Measurements from ENCODE around the gene CPEB1. TPM values are rescaled to one million over a fixed set of nuclear protein-coding genes. Genes with fewer than 3 reads are reported as not detected.

Gene CPEB1
- total and polyA plus RNA-seq, 2 of the 13 experiments (the other 11 are each of a cell fraction or from before 2014, with no cell fraction given): 0.03 to 0.07 TPM

GRCh38 chr15:82535566-82536408 is 111.4 kb downstream of the CPEB1 start:
- ATAC-seq: peak; percentile 35
- H3K27me3 ChIP-seq (ENCODE audit: control insufficient read depth in 1 of 2, insufficient read depth in 2 of 2, low read length in 2 of 2): peaks cover 0 to 3% of the 10 kb centered on the region in 2 experiments; a peak in 1 of 5 replicates
- no peaks in the 10 kb centered on the region for H3K9me3 ChIP-seq (ENCODE audit: low read length)
- peak overlapping the region; percentile 29 for H3K27ac ChIP-seq (ENCODE audit: extremely low read length, insufficient read depth, low read length)
- peak; percentile 58 for DNase-seq (ENCODE audit: low spot score)
- in situ Hi-C loops (cut with HindIII; ENCODE audit: extremely low pct_ligation_motif_present, low pct_unique_long_range_greater_than_20kb): no loop called here
- POLR2A ChIA-PET: interaction anchor here (1.8 kb wide), 1 partner anchor 215 kb away, joined by 4 read pairs; no protein-coding TSS in a partner anchor
- no TSS peak for BruUV-seq (replicated peaks)
- CTCF ChIA-PET (ENCODE audit: low intra/inter-chr PET ratio, low total read pairs): no interaction called here
- H3K79me2 ChIP-seq (ENCODE audit: insufficient read depth, low read length): peaks cover 26% of the 10 kb centered on the region
- no peak overlapping the region for H2AFZ ChIP-seq (ENCODE audit: low read length)
- peaks cover 36% of the 10 kb centered on the region for H3K4me1 ChIP-seq (ENCODE audit: insufficient read depth, low read length)
- no peak overlapping the region for H3K9ac ChIP-seq (ENCODE audit: insufficient read depth, low read depth, low read length)
- WGBS (ENCODE audit: low lambda C conversion rate): 70% methylated on average over 9 of the region's 9 CpGs
- intact Hi-C loops (cut with micrococcal nuclease; ENCODE audit: unreplicated experiment): no loop called here
- peak overlapping the region; percentile 23; the same call in 1 of the 2 replicates for H3K4me2 ChIP-seq (ENCODE audit: low read depth, low read length)
- H4K20me1 ChIP-seq (ENCODE audit: insufficient read depth, low read length): peaks cover 44% of the 10 kb centered on the region
- H3K4me3 ChIP-seq (replicated peaks in 1 of 3; ENCODE audit: insufficient read depth in 1 of 3, low read depth in 2 of 3, low read length in 3 of 3): no peak overlapping the region
- peaks cover 18 to 47% of the 10 kb centered on the region in 2 experiments for H3K36me3 ChIP-seq (replicated peaks in 1 of 2; ENCODE audit: control insufficient read depth in 1 of 2, insufficient read depth in 2 of 2, low read length in 2 of 2)
- peak; percentile 70 for FAIRE-seq
- TF ChIP-seq, protein P1, sequence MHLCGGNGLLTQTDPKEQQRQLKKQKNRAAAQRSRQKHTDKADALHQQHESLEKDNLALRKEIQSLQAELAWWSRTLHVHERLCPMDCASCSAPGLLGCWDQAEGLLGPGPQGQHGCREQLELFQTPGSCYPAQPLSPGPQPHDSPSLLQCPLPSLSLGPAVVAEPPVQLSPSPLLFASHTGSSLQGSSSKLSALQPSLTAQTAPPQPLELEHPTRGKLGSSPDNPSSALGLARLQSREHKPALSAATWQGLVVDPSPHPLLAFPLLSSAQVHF (CRISPR knock-in tag; IDR thresholded peaks at IDR 0.05): no peak
- TF ChIP-seq, protein P2, sequence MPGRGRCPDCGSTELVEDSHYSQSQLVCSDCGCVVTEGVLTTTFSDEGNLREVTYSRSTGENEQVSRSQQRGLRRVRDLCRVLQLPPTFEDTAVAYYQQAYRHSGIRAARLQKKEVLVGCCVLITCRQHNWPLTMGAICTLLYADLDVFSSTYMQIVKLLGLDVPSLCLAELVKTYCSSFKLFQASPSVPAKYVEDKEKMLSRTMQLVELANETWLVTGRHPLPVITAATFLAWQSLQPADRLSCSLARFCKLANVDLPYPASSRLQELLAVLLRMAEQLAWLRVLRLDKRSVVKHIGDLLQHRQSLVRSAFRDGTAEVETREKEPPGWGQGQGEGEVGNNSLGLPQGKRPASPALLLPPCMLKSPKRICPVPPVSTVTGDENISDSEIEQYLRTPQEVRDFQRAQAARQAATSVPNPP (CRISPR knock-in tag; IDR thresholded peaks at IDR 0.05): no peak
- TF ChIP-seq SMC3 (IDR thresholded peaks at IDR 0.05; ENCODE audit: low read length) (no peak), POLR2A (IDR thresholded peaks at IDR 0.05; ENCODE audit: insufficient read depth in 1 of 2, low read depth in 2 of 2, low read length in 2 of 2) (peak; percentile 45 to 70; a peak in 3 of 4 replicates), NFYC (CRISPR knock-in tag; IDR thresholded peaks at IDR 0.05) (no peak), PLRG1 (conservative IDR thresholded peaks at IDR 0.05) (no peak), NFIB (CRISPR knock-in tag; IDR thresholded peaks at IDR 0.05; ENCODE audit: borderline replicate concordance) (no peak), ZNF747 (CRISPR knock-in tag; IDR thresholded peaks at IDR 0.05; ENCODE audit: borderline replicate concordance) (no peak), PCBP2 (optimal IDR thresholded peaks at IDR 0.05; ENCODE audit: low read depth, low read length, poor library complexity, severe bottlenecking) (no peak), ZNF235 (CRISPR knock-in tag; IDR thresholded peaks at IDR 0.05; ENCODE audit: borderline replicate concordance) (no peak), HNRNPH1 (optimal IDR thresholded peaks at IDR 0.05; ENCODE audit: low read depth, low read length) (no peak)
- TF ChIP-seq, protein P3, sequence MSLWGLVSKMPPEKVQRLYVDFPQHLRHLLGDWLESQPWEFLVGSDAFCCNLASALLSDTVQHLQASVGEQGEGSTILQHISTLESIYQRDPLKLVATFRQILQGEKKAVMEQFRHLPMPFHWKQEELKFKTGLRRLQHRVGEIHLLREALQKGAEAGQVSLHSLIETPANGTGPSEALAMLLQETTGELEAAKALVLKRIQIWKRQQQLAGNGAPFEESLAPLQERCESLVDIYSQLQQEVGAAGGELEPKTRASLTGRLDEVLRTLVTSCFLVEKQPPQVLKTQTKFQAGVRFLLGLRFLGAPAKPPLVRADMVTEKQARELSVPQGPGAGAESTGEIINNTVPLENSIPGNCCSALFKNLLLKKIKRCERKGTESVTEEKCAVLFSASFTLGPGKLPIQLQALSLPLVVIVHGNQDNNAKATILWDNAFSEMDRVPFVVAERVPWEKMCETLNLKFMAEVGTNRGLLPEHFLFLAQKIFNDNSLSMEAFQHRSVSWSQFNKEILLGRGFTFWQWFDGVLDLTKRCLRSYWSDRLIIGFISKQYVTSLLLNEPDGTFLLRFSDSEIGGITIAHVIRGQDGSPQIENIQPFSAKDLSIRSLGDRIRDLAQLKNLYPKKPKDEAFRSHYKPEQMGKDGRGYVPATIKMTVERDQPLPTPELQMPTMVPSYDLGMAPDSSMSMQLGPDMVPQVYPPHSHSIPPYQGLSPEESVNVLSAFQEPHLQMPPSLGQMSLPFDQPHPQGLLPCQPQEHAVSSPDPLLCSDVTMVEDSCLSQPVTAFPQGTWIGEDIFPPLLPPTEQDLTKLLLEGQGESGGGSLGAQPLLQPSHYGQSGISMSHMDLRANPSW (CRISPR knock-in tag; IDR thresholded peaks at IDR 0.05; ENCODE audit: borderline replicate concordance): no peak
- TF ChIP-seq, protein P4, sequence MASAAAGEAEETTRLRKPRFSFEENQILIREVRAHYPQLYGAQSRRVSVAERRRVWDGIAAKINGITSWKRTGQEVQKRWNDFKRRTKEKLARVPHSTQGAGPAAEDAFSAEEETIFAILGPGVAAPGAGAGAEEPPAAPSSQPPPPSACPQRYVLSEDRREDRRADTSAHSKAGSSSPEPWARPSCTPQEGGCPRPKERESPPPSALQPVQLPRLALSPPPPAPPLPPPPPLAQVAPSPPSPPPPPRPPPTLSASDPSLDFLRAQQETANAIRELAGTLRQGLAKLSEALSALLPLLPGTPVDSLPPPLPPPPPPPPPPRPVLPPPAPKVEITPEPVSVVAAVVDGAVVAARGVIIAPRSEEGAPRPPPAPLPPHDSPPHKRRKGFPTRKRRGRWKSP (CRISPR knock-in tag; IDR thresholded peaks at IDR 0.05): no peak
- TF ChIP-seq, protein P5, sequence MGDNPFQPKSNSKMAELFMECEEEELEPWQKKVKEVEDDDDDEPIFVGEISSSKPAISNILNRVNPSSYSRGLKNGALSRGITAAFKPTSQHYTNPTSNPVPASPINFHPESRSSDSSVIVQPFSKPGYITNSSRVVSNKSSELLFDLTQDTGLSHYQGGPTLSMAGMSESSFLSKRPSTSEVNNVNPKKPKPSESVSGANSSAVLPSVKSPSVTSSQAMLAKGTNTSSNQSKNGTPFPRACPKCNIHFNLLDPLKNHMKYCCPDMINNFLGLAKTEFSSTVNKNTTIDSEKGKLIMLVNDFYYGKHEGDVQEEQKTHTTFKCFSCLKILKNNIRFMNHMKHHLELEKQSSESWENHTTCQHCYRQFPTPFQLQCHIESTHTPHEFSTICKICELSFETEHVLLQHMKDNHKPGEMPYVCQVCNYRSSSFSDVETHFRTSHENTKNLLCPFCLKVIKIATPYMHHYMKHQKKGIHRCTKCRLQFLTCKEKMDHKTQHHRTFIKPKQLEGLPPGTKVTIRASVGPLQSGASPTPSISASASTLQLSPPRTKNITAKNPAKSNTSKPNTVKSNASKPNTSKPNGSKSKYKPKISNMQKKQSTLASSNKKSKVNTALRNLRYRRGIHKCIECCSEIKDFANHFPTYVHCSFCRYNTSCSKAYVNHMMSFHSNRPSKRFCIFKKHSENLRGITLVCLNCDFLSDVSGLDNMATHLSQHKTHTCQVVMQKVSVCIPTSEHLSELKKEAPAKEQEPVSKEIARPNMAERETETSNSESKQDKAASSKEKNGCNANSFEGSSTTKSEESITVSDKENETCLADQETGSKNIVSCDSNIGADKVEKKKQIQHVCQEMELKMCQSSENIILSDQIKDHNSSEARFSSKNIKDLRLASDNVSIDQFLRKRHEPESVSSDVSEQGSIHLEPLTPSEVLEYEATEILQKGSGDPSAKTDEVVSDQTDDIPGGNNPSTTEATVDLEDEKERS (CRISPR knock-in tag; IDR thresholded peaks at IDR 0.05): no peak

Measured in HepG2 (cell line).